Measurements from ENCODE around the gene C6orf47.

C6orf47 gene

DNA sequence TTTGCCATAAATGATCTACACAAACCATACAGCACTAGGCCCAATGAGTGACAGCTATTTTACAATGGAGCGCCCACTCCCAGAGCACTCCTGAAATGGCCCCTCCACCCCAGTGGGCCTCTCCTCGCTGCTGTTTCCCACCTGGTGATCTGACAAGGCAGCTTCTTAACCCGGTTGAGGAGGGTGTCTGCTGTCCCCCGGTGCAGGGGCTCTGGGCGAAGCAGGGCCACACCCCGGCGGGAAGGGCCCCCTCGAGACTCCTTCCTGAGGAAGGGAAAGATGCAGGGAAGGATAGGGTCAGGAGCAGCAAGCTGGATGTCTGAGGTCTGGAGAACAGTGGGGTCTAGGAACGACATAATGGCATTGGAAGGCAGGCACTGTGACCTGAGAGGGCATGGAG is 32.3 kb upstream of the C6orf47 start:
- Histone ChIP-seq H3K4me3 (ENCODE audit: low read length) (no peak overlapping the region), H3K36me3 (ENCODE audit: insufficient read depth, low read length) (peaks cover 82% of the 10 kb centered on the region), H2AFZ (ENCODE audit: low read depth, low read length) (no peak overlapping the region)

GRCh38 chr6:31692353-31692752 is 31.8 kb upstream of the C6orf47 start:
- Histone ChIP-seq H3K9me3 (ENCODE audit: low read length) (no peaks in the 10 kb centered on the region), H3K4me1 (ENCODE audit: insufficient read depth, low read length) (no peaks in the 10 kb centered on the region), H3K27me3 (ENCODE audit: insufficient read depth, low read length) (no peaks in the 10 kb centered on the region), H3K4me3 (ENCODE audit: low read length) (no peak overlapping the region), H3K36me3 (ENCODE audit: insufficient read depth, low read length) (peaks cover 82% of the 10 kb centered on the region), H2AFZ (ENCODE audit: low read depth, low read length) (no peak overlapping the region)

More for the DNA sequence above, 32.3 kb upstream of the C6orf47 start:
- Histone ChIP-seq H3K27me3 (ENCODE audit: insufficient read depth, low read length) (no peaks in the 10 kb centered on the region), H3K9me3 (ENCODE audit: low read length) (no peaks in the 10 kb centered on the region), H3K4me1 (ENCODE audit: insufficient read depth, low read length) (no peaks in the 10 kb centered on the region)

GRCh38 chr6:31691564-31692108 is 31.1 kb upstream of the C6orf47 start:
- peaks cover 84% of the 10 kb centered on the region for H3K36me3 ChIP-seq (ENCODE audit: insufficient read depth, low read length)

DNA sequence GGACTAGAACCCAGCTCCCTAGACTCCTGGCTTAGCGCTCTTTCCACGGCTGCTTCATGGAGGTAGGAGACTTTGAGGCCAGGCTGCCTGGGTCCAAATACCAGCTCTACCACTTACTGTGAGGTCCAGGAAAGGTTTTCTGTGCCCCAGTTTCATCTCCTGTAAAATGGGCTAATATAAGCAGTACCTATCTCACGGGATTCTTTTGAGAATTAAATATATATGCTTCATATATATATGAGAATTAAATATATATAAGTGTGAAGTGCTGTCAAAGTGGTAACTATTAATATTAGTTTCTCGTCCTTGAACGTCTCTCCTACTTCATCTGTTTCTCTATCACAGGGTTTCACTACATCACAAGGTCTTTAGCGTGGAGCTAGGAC is 30.5 kb upstream of the C6orf47 start:
- Histone ChIP-seq H3K9me3 (ENCODE audit: low read length) (no peaks in the 10 kb centered on the region), H3K27me3 (ENCODE audit: insufficient read depth, low read length) (no peaks in the 10 kb centered on the region), H2AFZ (ENCODE audit: low read depth, low read length) (no peak overlapping the region), H3K36me3 (ENCODE audit: insufficient read depth, low read length) (peaks cover 86% of the 10 kb centered on the region), H3K4me1 (ENCODE audit: insufficient read depth, low read length) (no peaks in the 10 kb centered on the region), H3K4me3 (ENCODE audit: low read length) (no peak overlapping the region)

More at GRCh38 chr6:31691564-31692108, 31.1 kb upstream of the C6orf47 start:
- no peaks in the 10 kb centered on the region for H3K27me3 ChIP-seq (ENCODE audit: insufficient read depth, low read length)
- no peaks in the 10 kb centered on the region for H3K9me3 ChIP-seq (ENCODE audit: low read length)
- H2AFZ ChIP-seq (ENCODE audit: low read depth, low read length): no peak overlapping the region
- no peak overlapping the region for H3K4me3 ChIP-seq (ENCODE audit: low read length)
- no peaks in the 10 kb centered on the region for H3K4me1 ChIP-seq (ENCODE audit: insufficient read depth, low read length)

- H3K36me3 ChIP-seq (ENCODE audit: insufficient read depth, low read length): peaks cover 88% of the 10 kb centered on the region
Observed at GRCh38 chr6:31690231-31691077, 29.9 kb upstream of the C6orf47 start.

DNA sequence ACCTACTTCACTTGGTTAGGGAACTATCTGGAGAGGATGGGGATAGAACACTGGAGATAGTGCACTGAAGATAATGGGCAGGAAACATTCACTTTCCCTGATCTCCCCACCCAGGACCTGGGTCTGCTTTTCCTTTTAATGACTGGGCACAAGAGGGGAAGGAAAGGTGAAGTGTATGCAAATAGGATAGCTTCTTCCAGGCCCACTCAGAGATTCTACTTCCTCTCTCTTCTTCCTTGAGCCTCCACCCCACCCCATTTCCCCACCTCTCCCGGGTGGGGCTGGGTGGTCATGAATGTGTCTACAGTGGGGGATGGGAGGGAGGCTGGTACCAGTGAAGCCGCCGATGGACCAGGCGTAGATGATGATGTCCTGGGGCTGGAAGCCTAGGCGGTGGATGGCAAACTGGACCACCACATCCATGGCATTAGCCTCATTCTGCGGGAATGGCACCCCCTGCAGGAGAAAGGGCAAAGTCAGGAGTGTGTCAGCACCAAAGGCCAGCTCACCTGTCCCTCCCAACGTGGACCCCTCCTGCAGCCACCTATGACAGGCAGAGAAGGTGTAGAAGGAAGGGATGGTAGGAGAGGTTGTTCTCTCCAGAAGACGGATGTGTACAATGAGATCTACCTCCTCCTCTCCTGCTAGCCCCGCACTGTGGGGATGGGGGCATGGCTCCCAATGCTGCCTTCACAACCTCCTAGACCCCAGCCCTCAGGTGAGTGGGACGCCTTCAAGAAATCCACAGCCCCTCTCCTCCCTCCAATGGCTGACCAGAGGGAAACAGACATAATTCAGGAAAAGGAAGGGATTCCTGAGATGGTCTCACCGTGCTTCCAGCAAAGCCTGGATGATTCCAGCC is 28.9 kb upstream of the C6orf47 start:
- Histone ChIP-seq H3K27me3 (ENCODE audit: insufficient read depth, low read length) (no peaks in the 10 kb centered on the region), H3K4me1 (ENCODE audit: insufficient read depth, low read length) (no peaks in the 10 kb centered on the region), H2AFZ (ENCODE audit: low read depth, low read length) (no peak overlapping the region), H3K9me3 (ENCODE audit: low read length) (no peaks in the 10 kb centered on the region), H3K36me3 (ENCODE audit: insufficient read depth, low read length) (peaks cover 84% of the 10 kb centered on the region), H3K4me3 (ENCODE audit: low read length) (no peak overlapping the region)

More at GRCh38 chr6:31690231-31691077, 29.9 kb upstream of the C6orf47 start:
- Histone ChIP-seq H3K27me3 (ENCODE audit: insufficient read depth, low read length) (no peaks in the 10 kb centered on the region), H2AFZ (ENCODE audit: low read depth, low read length) (no peak overlapping the region), H3K9me3 (ENCODE audit: low read length) (no peaks in the 10 kb centered on the region), H3K4me3 (ENCODE audit: low read length) (no peak overlapping the region), H3K4me1 (ENCODE audit: insufficient read depth, low read length) (no peaks in the 10 kb centered on the region)

DNA sequence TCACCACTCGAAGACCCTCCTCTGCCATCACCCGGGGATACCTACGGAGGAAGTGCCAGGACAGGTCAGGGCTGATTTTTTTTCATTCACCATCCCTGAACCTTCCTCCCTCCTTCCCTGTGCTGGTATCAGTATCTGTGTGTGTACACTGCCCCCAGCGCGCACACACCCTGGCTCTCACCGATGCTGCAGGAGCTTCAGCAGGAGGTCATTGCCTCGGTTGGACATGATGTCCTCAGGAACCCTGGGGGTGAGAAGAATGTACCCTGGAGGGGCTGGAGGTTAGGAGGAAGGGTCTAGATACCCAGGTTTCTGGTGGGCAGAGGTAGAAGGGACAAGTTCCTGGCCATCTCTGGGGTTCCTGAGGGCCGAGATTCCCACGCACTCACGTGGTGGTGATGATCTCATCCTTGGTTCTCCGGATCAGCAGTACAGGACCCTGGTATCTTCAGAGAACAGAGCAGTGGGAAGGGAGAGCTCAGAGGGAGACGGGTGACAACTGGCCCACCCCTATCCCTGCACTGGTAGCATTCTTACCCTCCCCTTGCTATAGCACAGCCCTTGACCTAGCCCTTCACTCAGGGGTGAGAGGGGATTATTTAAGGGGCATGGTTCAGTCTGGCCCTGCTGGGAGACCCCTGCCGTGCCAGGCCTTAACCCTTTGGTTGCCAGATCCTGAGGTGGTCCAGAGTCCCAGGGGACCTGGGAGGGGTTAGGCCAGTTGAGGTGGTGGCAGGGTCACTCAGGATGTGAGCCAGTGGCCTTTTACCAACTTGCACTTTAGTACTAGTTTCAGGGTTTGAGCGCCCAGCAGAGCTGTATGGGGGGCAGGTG is 27.5 kb upstream of the C6orf47 start:
- peaks cover 85% of the 10 kb centered on the region for H3K36me3 ChIP-seq (ENCODE audit: insufficient read depth, low read length)
- no peak overlapping the region for H2AFZ ChIP-seq (ENCODE audit: low read depth, low read length)
- H3K9me3 ChIP-seq (ENCODE audit: low read length): peaks cover 2% of the 10 kb centered on the region
- H3K27me3 ChIP-seq (ENCODE audit: insufficient read depth, low read length): no peaks in the 10 kb centered on the region
- no peaks in the 10 kb centered on the region for H3K4me1 ChIP-seq (ENCODE audit: insufficient read depth, low read length)
- no peak overlapping the region for H3K4me3 ChIP-seq (ENCODE audit: low read length)

DNA sequence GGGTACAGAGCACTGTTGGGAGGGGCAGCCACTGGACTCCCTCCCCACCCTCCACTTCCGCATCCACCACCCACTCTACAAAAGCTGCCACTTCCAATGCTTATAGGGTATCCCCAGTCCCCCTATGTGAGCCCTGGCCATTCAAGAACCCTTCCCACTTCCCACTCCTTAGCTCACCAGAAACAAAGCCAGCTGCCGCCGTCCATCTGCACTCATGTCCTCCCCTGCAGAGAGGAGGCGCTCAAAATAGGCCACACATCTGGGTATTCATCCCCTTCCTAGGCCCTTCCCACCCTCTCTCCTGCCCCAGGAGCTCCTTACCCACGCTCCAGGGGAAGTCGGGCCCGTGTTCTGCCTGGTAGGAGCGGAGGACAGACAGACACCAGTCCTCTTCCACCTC is 26.7 kb upstream of the C6orf47 start:
- H3K36me3 ChIP-seq (ENCODE audit: insufficient read depth, low read length): peaks cover 79% of the 10 kb centered on the region
- no peaks in the 10 kb centered on the region for H3K27me3 ChIP-seq (ENCODE audit: insufficient read depth, low read length)
- H3K9me3 ChIP-seq (ENCODE audit: low read length): peaks cover 3% of the 10 kb centered on the region
- no peaks in the 10 kb centered on the region for H3K4me1 ChIP-seq (ENCODE audit: insufficient read depth, low read length)
- no peak overlapping the region for H2AFZ ChIP-seq (ENCODE audit: low read depth, low read length)
- H3K4me3 ChIP-seq (ENCODE audit: low read length): no peak overlapping the region

DNA sequence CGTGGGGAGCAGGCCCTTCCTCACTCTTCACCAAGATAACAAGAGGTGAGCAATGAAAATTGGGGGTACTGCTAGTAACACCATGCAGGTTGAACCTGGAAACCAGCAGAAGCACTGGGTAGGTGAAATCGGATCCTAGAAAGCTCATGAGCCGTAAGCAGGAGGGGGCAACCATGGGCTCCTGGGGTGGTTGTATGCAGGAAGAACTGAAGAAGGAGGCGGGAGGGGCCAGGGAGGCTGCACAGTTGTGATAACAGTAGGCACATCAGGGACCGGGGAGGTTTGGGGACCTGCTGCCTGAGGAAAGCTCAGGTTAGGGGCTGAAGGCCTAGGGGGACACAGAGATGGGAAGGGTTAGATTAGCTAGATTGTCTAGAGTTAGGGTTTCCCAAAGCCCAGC is 25.9 kb upstream of the C6orf47 start:
- peaks cover 71% of the 10 kb centered on the region for H3K36me3 ChIP-seq (ENCODE audit: insufficient read depth, low read length)
- no peak overlapping the region for H3K4me3 ChIP-seq (ENCODE audit: low read length)
- H2AFZ ChIP-seq (ENCODE audit: low read depth, low read length): no peak overlapping the region
- peaks cover 3% of the 10 kb centered on the region for H3K9me3 ChIP-seq (ENCODE audit: low read length)
- no peaks in the 10 kb centered on the region for H3K4me1 ChIP-seq (ENCODE audit: insufficient read depth, low read length)
- H3K27me3 ChIP-seq (ENCODE audit: insufficient read depth, low read length): no peaks in the 10 kb centered on the region

GRCh38 chr6:31683591-31683990 is 23.0 kb upstream of the C6orf47 start:
- H3K9me3 ChIP-seq (ENCODE audit: low read length): peaks cover 3% of the 10 kb centered on the region
- H3K4me1 ChIP-seq (ENCODE audit: insufficient read depth, low read length): peaks cover 2% of the 10 kb centered on the region
- peaks cover 44% of the 10 kb centered on the region for H3K36me3 ChIP-seq (ENCODE audit: insufficient read depth, low read length)
- no peak overlapping the region for H3K4me3 ChIP-seq (ENCODE audit: low read length)
- no peak overlapping the region for H2AFZ ChIP-seq (ENCODE audit: low read depth, low read length)
- no peaks in the 10 kb centered on the region for H3K27me3 ChIP-seq (ENCODE audit: insufficient read depth, low read length)

DNA sequence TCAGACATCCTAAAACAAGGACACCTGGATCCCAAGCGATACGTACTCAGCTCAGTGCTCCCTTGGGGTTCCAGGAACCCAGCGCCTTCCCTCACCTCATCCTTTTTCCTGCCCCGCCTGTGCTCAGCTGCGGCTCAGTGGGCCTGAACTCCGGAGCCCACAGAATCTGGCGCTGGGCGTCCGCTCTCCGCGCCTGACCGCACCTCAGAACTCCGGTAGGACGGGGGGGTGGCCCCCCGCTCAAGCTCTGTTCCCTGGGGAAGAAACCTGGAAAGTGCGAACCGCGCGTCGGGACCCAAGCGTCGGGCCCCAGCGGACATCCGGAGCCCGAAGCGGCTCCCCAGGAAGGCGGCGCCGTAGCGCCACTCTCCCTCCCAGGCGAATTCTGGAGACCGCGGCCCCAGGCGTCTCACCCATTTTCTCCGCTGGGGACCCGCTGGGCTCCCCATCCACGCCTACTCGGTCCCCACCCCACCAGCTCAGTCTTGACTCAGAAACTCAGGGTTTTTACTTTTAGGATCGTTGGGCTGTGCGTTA is 20.6 kb upstream of the C6orf47 start:
- Histone ChIP-seq H3K36me3 (ENCODE audit: insufficient read depth, low read length) (peaks cover 21% of the 10 kb centered on the region), H2AFZ (ENCODE audit: low read depth, low read length) (no peak overlapping the region), H3K4me3 (ENCODE audit: low read length) (no peak overlapping the region), H3K9me3 (ENCODE audit: low read length) (peaks cover 3% of the 10 kb centered on the region), H3K27me3 (ENCODE audit: insufficient read depth, low read length) (no peaks in the 10 kb centered on the region), H3K4me1 (ENCODE audit: insufficient read depth, low read length) (peaks cover 2% of the 10 kb centered on the region)
